T follicular helper cell (primary cell): ENCODE data around the gene RETREG1.
"Not testable (repeated sequence)": the region's sequence is repeated elsewhere in the genome, so short reads cannot be mapped to it uniquely, and the experiment has no call there.

Source experiments
- DNase-seq: peaks from one replicate; pipeline ENCODE4 v3.0.0-alpha.2; 2020; ENCODE audit warnings: low read depth

The RETREG1 gene

GRCh38 chr5:16456103-16456832 lies 160.5 kb downstream of the RETREG1 start:
- no peak for DNase-seq

GRCh38 chr5:16455668-16456067 lies 161.1 kb downstream of the RETREG1 start:
- no peak for DNase-seq

- DNase-seq = no peak
Measured at GRCh38 chr5:16454686-16455085, 162.1 kb downstream of the RETREG1 start.

GRCh38 chr5:16453609-16454008 lies 163.2 kb downstream of the RETREG1 start:
- no peak for DNase-seq

GRCh38 chr5:16450163-16450562 lies 166.6 kb downstream of the RETREG1 start:
- no peak for DNase-seq

GRCh38 chr5:16446993-16447392 lies 169.8 kb downstream of the RETREG1 start:
- no peak for DNase-seq

GRCh38 chr5:16437977-16438376 lies 178.8 kb downstream of the RETREG1 start:
- DNase-seq = no peak

GRCh38 chr5:16436065-16436682 lies 180.6 kb downstream of the RETREG1 start:
- not testable (repeated sequence) for DNase-seq

- DNase-seq = no peak
Measured at GRCh38 chr5:16431490-16431889, 185.3 kb downstream of the RETREG1 start.

GRCh38 chr5:16430349-16431089 lies 186.3 kb downstream of the RETREG1 start:
- no peak for DNase-seq

- DNase-seq = no peak
Measured at GRCh38 chr5:16428359-16428758, 188.4 kb downstream of the RETREG1 start.

- DNase-seq = no peak
Measured at GRCh38 chr5:16427587-16427986, 189.2 kb downstream of the RETREG1 start.
